Chondrocyte (in vitro differentiated cells): ENCODE measurements around the gene FAM50B. TPM values are rescaled to one million over a fixed set of nuclear protein-coding genes. Genes with fewer than 3 reads are reported as not detected.

ENCODE experiments used
- DNase-seq: peaks from one replicate; pipeline ENCODE4 v3.0.0; 2021; ENCODE audit warnings: mixed read lengths, low spot score
- H3K27ac Mint-ChIP-seq: one replicate; pipeline ENCODE4 v1.8.0; 2021; ENCODE audit warnings: mild to moderate bottlenecking, moderate library complexity, mixed read lengths; ENCODE audit not compliant: unreplicated experiment
- H3K27me3 Mint-ChIP-seq: 2 replicates; pipeline ENCODE4 v1.8.0; 2021; ENCODE audit warnings: low read depth, mixed read lengths
- H3K36me3 Mint-ChIP-seq: 2 replicates; pipeline ENCODE4 v1.8.0; 2021; ENCODE audit warnings: low read depth, mixed read lengths
- H3K4me1 Mint-ChIP-seq: 2 replicates; pipeline ENCODE4 v1.8.0; 2021; ENCODE audit warnings: low read depth, mild to moderate bottlenecking, mixed read lengths
- H3K4me3 Mint-ChIP-seq: one replicate; pipeline ENCODE4 v1.8.0; 2021; ENCODE audit warnings: mild to moderate bottlenecking, moderate library complexity, mixed read lengths; ENCODE audit not compliant: unreplicated experiment
- H3K9me3 Mint-ChIP-seq: 2 replicates; pipeline ENCODE4 v1.8.0; 2021; ENCODE audit warnings: low read depth, mixed read lengths
- CTCF ChIP-seq: fragments of 200-600 bp; sonication (generic); IDR thresholded peaks from 2 replicates; pipeline ENCODE4 v1.5.0; 2021; ENCODE audit warnings: antibody characterized with exemption, mild to moderate bottlenecking, moderate library complexity
- total RNA-seq: library from RNA; stranded (reverse); gene quantifications from 3 replicates; pipeline ENCODE4 v1.2.1, GENCODE V29; 2021

FAM50B gene
- total RNA-seq, 1 donor from 2014 or later: 1.8 TPM

GRCh38 chr6:3895805-3896204 lies 46.6 kb downstream of the FAM50B start:
- Mint-ChIP-seq H3K27me3 (no peaks in the 10 kb centered on the region), H3K4me3 (no peak overlapping the region), H3K9me3 (peaks cover 8% of the 10 kb centered on the region), H3K36me3 (no peaks in the 10 kb centered on the region), H3K27ac (no peak overlapping the region), H3K4me1 (peaks cover 25% of the 10 kb centered on the region)
- DNase-seq: no peak
- no peak for TF ChIP-seq CTCF

GRCh38 chr6:3898265-3898994 lies 49.3 kb downstream of the FAM50B start:
- Mint-ChIP-seq H3K4me3 (no peak overlapping the region), H3K4me1 (peaks cover 14% of the 10 kb centered on the region), H3K9me3 (peaks cover 8% of the 10 kb centered on the region), H3K27ac (no peak overlapping the region), H3K36me3 (no peaks in the 10 kb centered on the region), H3K27me3 (no peaks in the 10 kb centered on the region)
- TF ChIP-seq CTCF: no peak
- no peak for DNase-seq

DNA sequence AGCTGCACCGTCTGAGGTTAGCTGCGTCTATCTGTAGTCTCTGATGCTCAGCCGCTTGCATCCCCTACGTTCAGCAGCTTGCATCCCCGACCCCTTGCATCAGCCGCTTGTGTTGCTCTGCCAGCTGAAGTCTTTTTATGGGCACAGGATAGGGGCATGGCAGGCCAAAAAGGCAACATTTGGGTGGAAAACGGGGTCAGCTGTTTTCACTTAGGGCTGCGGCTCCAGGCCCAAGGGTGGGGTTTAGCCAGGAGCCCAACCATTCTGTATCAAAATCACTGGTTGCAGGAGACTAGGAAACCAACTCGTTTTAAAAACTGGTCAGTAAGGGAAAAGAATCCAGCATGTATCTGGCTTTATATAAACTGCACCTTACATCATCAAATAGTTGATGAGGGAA lies 49.9 kb downstream of the FAM50B start:
- H3K27ac Mint-ChIP-seq: no peak overlapping the region
- peaks cover 15% of the 10 kb centered on the region for H3K4me1 Mint-ChIP-seq
- H3K36me3 Mint-ChIP-seq: no peaks in the 10 kb centered on the region
- no peak for DNase-seq
- peaks cover 3% of the 10 kb centered on the region for H3K9me3 Mint-ChIP-seq
- no peak for TF ChIP-seq CTCF
- H3K4me3 Mint-ChIP-seq: no peak overlapping the region
- no peaks in the 10 kb centered on the region for H3K27me3 Mint-ChIP-seq

DNA sequence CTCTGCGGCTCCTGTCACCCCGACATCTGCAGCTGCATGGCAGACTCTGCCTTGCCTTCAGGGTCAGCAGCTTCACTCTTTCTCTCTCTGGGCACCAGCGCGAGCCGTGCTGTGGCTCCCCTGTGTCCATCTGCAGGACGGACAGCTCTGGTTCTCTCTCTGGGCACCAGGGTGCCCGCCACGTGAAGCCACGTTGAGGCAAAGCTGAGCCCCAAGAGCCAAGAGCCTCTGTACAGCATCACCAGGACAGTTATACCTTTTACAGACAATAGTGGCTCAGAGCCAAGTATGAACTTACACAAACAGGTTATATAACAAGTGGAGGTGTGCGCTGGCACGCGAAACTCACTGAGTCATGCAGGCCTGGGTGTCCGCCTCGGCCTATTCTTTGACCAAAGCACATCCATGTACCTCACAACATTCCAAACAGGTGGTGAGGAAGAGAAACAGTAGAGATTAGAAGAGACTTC lies 50.8 kb downstream of the FAM50B start:
- no peaks in the 10 kb centered on the region for H3K27me3 Mint-ChIP-seq
- DNase-seq: no peak
- no peak for TF ChIP-seq CTCF
- no peak overlapping the region for H3K4me3 Mint-ChIP-seq
- no peaks in the 10 kb centered on the region for H3K36me3 Mint-ChIP-seq
- H3K9me3 Mint-ChIP-seq: peaks cover 3% of the 10 kb centered on the region
- H3K27ac Mint-ChIP-seq: no peak overlapping the region
- peaks cover 12% of the 10 kb centered on the region for H3K4me1 Mint-ChIP-seq

Other genes with a start within 250 kb of the FAM50B start
- gene PXDC1, start 97.7 kb upstream of the FAM50B start, total RNA-seq: 191 to 231 TPM (median 222 TPM) in 3 replicates
- gene FAM217A, start 229.8 kb downstream of the FAM50B start, total RNA-seq: not detected in 3 replicates